Measurements from ENCODE around the gene DONSON. TPM values are rescaled to one million over a fixed set of nuclear protein-coding genes. Genes with fewer than 3 reads are reported as not detected.

The DONSON gene
- total and polyA plus RNA-seq, 9 of the 15 experiments (the other 6 are each of a cell fraction or from before 2014, with no cell fraction given) = 26.7 to 124 (median 62.6) TPM

DNA sequence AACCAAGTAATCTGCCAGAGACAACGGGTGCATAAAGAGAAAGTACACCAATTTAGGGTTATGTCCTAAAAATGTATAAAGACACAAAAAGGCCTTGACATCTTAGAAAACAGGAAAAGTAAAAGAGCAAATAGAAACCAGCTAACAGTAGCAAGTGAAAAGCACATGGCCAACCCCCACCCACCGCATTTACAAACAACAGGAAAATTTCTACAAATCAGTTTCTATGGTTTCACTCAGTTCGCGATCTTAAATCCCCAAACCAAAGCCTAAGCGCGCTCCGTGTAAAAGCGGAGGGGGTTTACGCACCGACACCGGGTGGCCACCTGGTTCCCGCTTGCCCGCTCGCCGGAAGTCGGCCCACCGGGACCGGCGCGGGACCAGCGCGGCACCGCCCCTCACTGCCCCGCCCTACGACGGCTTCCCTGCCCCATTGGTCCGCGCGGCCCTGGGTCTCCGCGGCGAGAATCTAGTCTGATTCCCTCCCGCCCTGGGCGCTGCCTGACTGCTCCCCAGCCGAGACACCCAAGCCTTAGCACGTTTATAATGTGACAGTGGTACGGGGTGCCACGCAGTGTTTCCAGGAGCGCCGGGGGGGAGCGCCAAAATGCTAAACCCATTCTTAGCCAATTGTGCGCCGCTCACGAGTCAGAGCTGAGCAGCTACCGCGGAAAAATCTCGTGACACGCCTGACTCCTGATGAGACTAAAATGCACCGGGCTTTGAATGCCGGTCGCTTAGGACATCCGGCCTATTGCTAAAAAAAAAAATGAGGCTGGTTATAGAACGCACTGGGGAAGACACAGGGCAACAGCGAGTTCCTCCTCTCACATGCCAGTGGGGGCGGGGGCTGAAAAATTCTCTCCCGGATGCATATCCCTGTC, 46.5 kb downstream of the DONSON start, which contains the start of gene GART (continued):
- TF ChIP-seq, protein P1, sequence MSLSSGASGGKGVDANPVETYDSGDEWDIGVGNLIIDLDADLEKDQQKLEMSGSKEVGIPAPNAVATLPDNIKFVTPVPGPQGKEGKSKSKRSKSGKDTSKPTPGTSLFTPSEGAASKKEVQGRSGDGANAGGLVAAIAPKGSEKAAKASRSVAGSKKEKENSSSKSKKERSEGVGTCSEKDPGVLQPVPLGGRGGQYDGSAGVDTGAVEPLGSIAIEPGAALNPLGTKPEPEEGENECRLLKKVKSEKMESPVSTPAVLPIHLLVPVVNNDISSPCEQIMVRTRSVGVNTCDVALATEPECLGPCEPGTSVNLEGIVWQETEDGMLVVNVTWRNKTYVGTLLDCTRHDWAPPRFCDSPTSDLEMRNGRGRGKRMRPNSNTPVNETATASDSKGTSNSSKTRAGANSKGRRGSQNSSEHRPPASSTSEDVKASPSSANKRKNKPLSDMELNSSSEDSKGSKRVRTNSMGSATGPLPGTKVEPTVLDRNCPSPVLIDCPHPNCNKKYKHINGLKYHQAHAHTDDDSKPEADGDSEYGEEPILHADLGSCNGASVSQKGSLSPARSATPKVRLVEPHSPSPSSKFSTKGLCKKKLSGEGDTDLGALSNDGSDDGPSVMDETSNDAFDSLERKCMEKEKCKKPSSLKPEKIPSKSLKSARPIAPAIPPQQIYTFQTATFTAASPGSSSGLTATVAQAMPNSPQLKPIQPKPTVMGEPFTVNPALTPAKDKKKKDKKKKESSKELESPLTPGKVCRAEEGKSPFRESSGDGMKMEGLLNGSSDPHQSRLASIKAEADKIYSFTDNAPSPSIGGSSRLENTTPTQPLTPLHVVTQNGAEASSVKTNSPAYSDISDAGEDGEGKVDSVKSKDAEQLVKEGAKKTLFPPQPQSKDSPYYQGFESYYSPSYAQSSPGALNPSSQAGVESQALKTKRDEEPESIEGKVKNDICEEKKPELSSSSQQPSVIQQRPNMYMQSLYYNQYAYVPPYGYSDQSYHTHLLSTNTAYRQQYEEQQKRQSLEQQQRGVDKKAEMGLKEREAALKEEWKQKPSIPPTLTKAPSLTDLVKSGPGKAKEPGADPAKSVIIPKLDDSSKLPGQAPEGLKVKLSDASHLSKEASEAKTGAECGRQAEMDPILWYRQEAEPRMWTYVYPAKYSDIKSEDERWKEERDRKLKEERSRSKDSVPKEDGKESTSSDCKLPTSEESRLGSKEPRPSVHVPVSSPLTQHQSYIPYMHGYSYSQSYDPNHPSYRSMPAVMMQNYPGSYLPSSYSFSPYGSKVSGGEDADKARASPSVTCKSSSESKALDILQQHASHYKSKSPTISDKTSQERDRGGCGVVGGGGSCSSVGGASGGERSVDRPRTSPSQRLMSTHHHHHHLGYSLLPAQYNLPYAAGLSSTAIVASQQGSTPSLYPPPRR (CRISPR knock-in tag; IDR thresholded peaks at IDR 0.05; ENCODE audit: borderline replicate concordance) = no peak
- no peak for TF ChIP-seq CHD4 (IDR thresholded peaks at IDR 0.05; ENCODE audit: insufficient read depth, insufficient replicate concordance, low read depth, low read length, poor library complexity, severe bottlenecking)
- TF ChIP-seq RFX1 (IDR thresholded peaks at IDR 0.05) = no peak
- TF ChIP-seq, protein P2, sequence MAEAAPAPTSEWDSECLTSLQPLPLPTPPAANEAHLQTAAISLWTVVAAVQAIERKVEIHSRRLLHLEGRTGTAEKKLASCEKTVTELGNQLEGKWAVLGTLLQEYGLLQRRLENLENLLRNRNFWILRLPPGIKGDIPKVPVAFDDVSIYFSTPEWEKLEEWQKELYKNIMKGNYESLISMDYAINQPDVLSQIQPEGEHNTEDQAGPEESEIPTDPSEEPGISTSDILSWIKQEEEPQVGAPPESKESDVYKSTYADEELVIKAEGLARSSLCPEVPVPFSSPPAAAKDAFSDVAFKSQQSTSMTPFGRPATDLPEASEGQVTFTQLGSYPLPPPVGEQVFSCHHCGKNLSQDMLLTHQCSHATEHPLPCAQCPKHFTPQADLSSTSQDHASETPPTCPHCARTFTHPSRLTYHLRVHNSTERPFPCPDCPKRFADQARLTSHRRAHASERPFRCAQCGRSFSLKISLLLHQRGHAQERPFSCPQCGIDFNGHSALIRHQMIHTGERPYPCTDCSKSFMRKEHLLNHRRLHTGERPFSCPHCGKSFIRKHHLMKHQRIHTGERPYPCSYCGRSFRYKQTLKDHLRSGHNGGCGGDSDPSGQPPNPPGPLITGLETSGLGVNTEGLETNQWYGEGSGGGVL (CRISPR knock-in tag; IDR thresholded peaks at IDR 0.05) = no peak
- 0 out of 2 replicates have a peak, but pooled peaks have one; percentile 23 for TF ChIP-seq NR2C2 (CRISPR knock-in tag; IDR thresholded peaks at IDR 0.05)
- no peak for TF ChIP-seq NR2C2 (tag; IDR thresholded peaks at IDR 0.05)
- TF ChIP-seq ZBTB17 (CRISPR knock-in tag; IDR thresholded peaks at IDR 0.05) = no peak
- TF ChIP-seq, protein P3, sequence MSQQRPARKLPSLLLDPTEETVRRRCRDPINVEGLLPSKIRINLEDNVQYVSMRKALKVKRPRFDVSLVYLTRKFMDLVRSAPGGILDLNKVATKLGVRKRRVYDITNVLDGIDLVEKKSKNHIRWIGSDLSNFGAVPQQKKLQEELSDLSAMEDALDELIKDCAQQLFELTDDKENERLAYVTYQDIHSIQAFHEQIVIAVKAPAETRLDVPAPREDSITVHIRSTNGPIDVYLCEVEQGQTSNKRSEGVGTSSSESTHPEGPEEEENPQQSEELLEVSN (IDR thresholded peaks at IDR 0.05; ENCODE audit: borderline replicate concordance in 1 of 2, extremely low read depth in 1 of 2, insufficient read depth in 1 of 2, insufficient read length in 1 of 2, low read depth in 1 of 2, low read length in 1 of 2, poor library complexity in 1 of 2, severe bottlenecking in 1 of 2) = peak; percentile 95 to 98
- TF ChIP-seq ZNF197 (CRISPR knock-in tag; IDR thresholded peaks at IDR 0.05; ENCODE audit: low read depth) = peak; percentile 18; the same call in 1 of the 2 replicates
- TF ChIP-seq CBX2 (IDR thresholded peaks at IDR 0.05; ENCODE audit: insufficient read depth, low read length, poor library complexity, severe bottlenecking) = no peak
- peak; percentile 28 for TF ChIP-seq EP300 (IDR thresholded peaks at IDR 0.05; ENCODE audit: low read length)
- TF ChIP-seq ZNF224 (CRISPR knock-in tag; IDR thresholded peaks at IDR 0.05) = no peak
- TF ChIP-seq THRAP3 (IDR thresholded peaks at IDR 0.05; ENCODE audit: borderline replicate concordance) = peak; percentile 87
- no peak; the same call in 1 of the 2 replicates for TF ChIP-seq TAF7 (tag; IDR thresholded peaks at IDR 0.05)
- TF ChIP-seq DIDO1 (tag; IDR thresholded peaks at IDR 0.05; ENCODE audit: low read depth) = no peak
- 0 out of 2 replicates have a peak, but pooled peaks have one; percentile 20 for TF ChIP-seq SMARCA4 (IDR thresholded peaks at IDR 0.05)
- no peak for TF ChIP-seq SAFB2 (IDR thresholded peaks at IDR 0.05; ENCODE audit: borderline replicate concordance, low read depth, low read length, severe bottlenecking)
- peak; percentile 97 for TF ChIP-seq MYC (IDR thresholded peaks at IDR 0.05; ENCODE audit: low read depth, low read length)
- peak; percentile 81 for TF ChIP-seq MYC (CRISPR knock-in tag; IDR thresholded peaks at IDR 0.05; ENCODE audit: borderline replicate concordance, low read depth)
